ENCODE results near the gene RFX7.

DNA sequence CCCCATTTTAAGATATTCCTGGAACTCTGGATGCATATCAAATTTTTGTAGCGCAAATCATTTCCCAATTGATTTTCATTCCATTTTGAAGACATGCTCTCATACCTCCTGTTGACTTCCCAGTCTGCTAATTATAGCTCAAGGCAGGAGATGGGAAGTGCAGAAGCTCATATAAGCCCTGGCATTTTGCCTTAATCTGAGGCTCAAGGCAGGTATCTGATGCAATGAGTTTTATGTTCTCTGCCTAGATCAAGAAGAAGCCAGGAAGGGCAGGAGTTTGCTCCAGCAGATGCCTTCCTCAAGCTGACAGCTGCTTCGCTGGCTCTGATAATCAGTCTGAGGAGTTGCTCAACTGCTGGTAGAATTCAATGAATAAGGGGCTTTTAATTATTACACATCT lies 184.7 kb downstream of the RFX7 start:
- TF ChIP-seq, protein P1, sequence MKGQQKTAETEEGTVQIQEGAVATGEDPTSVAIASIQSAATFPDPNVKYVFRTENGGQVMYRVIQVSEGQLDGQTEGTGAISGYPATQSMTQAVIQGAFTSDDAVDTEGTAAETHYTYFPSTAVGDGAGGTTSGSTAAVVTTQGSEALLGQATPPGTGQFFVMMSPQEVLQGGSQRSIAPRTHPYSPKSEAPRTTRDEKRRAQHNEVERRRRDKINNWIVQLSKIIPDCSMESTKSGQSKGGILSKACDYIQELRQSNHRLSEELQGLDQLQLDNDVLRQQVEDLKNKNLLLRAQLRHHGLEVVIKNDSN (IDR thresholded peaks at IDR 0.05), result no peak
- TF ChIP-seq, protein P2, sequence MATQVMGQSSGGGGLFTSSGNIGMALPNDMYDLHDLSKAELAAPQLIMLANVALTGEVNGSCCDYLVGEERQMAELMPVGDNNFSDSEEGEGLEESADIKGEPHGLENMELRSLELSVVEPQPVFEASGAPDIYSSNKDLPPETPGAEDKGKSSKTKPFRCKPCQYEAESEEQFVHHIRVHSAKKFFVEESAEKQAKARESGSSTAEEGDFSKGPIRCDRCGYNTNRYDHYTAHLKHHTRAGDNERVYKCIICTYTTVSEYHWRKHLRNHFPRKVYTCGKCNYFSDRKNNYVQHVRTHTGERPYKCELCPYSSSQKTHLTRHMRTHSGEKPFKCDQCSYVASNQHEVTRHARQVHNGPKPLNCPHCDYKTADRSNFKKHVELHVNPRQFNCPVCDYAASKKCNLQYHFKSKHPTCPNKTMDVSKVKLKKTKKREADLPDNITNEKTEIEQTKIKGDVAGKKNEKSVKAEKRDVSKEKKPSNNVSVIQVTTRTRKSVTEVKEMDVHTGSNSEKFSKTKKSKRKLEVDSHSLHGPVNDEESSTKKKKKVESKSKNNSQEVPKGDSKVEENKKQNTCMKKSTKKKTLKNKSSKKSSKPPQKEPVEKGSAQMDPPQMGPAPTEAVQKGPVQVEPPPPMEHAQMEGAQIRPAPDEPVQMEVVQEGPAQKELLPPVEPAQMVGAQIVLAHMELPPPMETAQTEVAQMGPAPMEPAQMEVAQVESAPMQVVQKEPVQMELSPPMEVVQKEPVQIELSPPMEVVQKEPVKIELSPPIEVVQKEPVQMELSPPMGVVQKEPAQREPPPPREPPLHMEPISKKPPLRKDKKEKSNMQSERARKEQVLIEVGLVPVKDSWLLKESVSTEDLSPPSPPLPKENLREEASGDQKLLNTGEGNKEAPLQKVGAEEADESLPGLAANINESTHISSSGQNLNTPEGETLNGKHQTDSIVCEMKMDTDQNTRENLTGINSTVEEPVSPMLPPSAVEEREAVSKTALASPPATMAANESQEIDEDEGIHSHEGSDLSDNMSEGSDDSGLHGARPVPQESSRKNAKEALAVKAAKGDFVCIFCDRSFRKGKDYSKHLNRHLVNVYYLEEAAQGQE (IDR thresholded peaks at IDR 0.05; ENCODE audit: low read depth), result no peak
- TF ChIP-seq RAD21 (IDR thresholded peaks at IDR 0.05; ENCODE audit: low read depth) (no peak), YY1 (IDR thresholded peaks at IDR 0.05; ENCODE audit: low read depth) (no peak), FOXM1 (IDR thresholded peaks at IDR 0.05; ENCODE audit: borderline replicate concordance, low read depth) (no peak), EP300 (IDR thresholded peaks at IDR 0.05; ENCODE audit: borderline replicate concordance) (no peak)
- TF ChIP-seq, protein P3, sequence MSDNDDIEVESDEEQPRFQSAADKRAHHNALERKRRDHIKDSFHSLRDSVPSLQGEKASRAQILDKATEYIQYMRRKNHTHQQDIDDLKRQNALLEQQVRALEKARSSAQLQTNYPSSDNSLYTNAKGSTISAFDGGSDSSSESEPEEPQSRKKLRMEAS (IDR thresholded peaks at IDR 0.05), result no peak

Measured in Ishikawa (cell line).